K562 (cell line): ENCODE data around the gene GORASP2. TPM values are rescaled to one million over a fixed set of nuclear protein-coding genes. Genes with fewer than 3 reads are reported as not detected.

Experiments
- ATF1 ChIP-seq, 2 experiments: fragments of 450-650 bp in 1 of 2; IDR thresholded peaks; 2 replicates each; pipeline ENCODE4 v1.6.1; 2016; ENCODE audit warnings: missing compliant biosample characterization in 1 of 2, missing genetic modification characterization in 1 of 2
- CC2D1A ChIP-seq: fragments of 450-650 bp; IDR thresholded peaks from 2 replicates; pipeline ENCODE4 v1.6.1; 2017; ENCODE audit warnings: mild to moderate bottlenecking
- CEBPB ChIP-seq: fragments of 450-650 bp; IDR thresholded peaks from 2 replicates; pipeline ENCODE4 v1.6.1; 2016; ENCODE audit warnings: missing genetic modification characterization, missing compliant biosample characterization
- ETV6 ChIP-seq, 3 experiments: fragments of 150-350 bp in 1 of 3; sonication (generic) in 1 of 3; formaldehyde crosslinking in 1 of 3; IDR thresholded peaks; 2 replicates each; pipeline versions ENCODE4 v1.6.1 to v1.8.0; 2014 to 2022; ENCODE audit warnings: borderline replicate concordance in 2 of 3, low read depth in 2 of 3, antibody characterized with exemption in 1 of 3, low read length in 1 of 3, mild to moderate bottlenecking in 1 of 3, missing genetic modification reagents in 1 of 3
- MBD1 ChIP-seq: fragments of 250-450 bp; sonication (Bioruptor Pico); IDR thresholded peaks from 2 replicates; pipeline ENCODE4 v1.8.0; 2022; ENCODE audit warnings: inconsistent platforms
- MTA1 ChIP-seq: fragments of 450-650 bp; IDR thresholded peaks from 2 replicates; pipeline ENCODE4 v1.6.1; 2017; ENCODE audit warnings: borderline replicate concordance
- PTBP1 ChIP-seq: fragments of 200-400 bp; formaldehyde crosslinking; IDR thresholded peaks from 2 replicates; pipeline ENCODE4 v1.6.1; 2017; ENCODE audit warnings: low read depth, low read length
- RAD51 ChIP-seq: fragments of 450-650 bp; IDR thresholded peaks from 2 replicates; pipeline ENCODE4 v1.7.1; 2016; ENCODE audit warnings: low read depth, mild to moderate bottlenecking, borderline replicate concordance
- RB1 ChIP-seq: fragments of 450-650 bp; IDR thresholded peaks from 2 replicates; pipeline ENCODE4 v1.6.1; 2017; ENCODE audit warnings: low read depth, mild to moderate bottlenecking
- RBBP5 ChIP-seq: fragments of 200-600 bp; sonication (generic); IDR thresholded peaks from 2 replicates; pipeline ENCODE4 v1.6.1; 2012; ENCODE audit warnings: borderline replicate concordance, mild to moderate bottlenecking, low read length, control low read depth, inconsistent platforms; ENCODE audit not compliant: insufficient read depth, poor library complexity, severe bottlenecking
- RBM22 ChIP-seq: fragments of 200-400 bp; formaldehyde crosslinking; IDR thresholded peaks from 2 replicates; pipeline ENCODE4 v1.6.1; 2018; ENCODE audit warnings: low read length, low read depth; ENCODE audit not compliant: poor library complexity, severe bottlenecking
- RBM34 ChIP-seq: fragments of 200-400 bp; formaldehyde crosslinking; IDR thresholded peaks from 2 replicates; pipeline ENCODE4 v1.6.1; 2018; ENCODE audit warnings: low read length, borderline replicate concordance; ENCODE audit not compliant: insufficient read depth
- SMARCE1 ChIP-seq: fragments of 450-650 bp; IDR thresholded peaks from 2 replicates; pipeline ENCODE4 v1.7.1; 2016; ENCODE audit warnings: mild to moderate bottlenecking
- SPI1 ChIP-seq: IDR thresholded peaks from 2 replicates; pipeline ENCODE4 v1.6.1; 2011; ENCODE audit warnings: low read depth, low read length, control low read depth, borderline replicate concordance
- THAP7 ChIP-seq: fragments of 250-450 bp; sonication (Bioruptor Pico); IDR thresholded peaks from 2 replicates; pipeline ENCODE4 v1.5.0; 2021
- ZC3H4 ChIP-seq: sonication (generic); formaldehyde crosslinking; IDR thresholded peaks from 2 replicates; pipeline ENCODE4 v1.9.0; 2021; ENCODE audit warnings: missing genetic modification reagents, borderline replicate concordance
- ZNF212 ChIP-seq: fragments of 450-650 bp; formaldehyde crosslinking; IDR thresholded peaks from 2 replicates; pipeline ENCODE4 v1.4.0; 2020; ENCODE audit warnings: mild to moderate bottlenecking
- ZNF232 ChIP-seq: sonication (generic); formaldehyde crosslinking; IDR thresholded peaks from 2 replicates; pipeline ENCODE4 v1.8.0; 2022; ENCODE audit warnings: mild to moderate bottlenecking, missing genetic modification reagents
- ZNF24 ChIP-seq: fragments of 450-650 bp; IDR thresholded peaks from 2 replicates; pipeline ENCODE4 v1.6.1; 2016
- ZNF639 ChIP-seq, 2 experiments: fragments of 200-800 bp in 1 of 2; sonication (Bioruptor generic) in 1 of 2; sonication (generic) in 1 of 2; formaldehyde crosslinking in 1 of 2; IDR thresholded peaks in 1 of 2; conservative IDR thresholded peaks in 1 of 2; 2 replicates each; pipeline versions ENCODE4 v1.5.0 to v1.6.1; 2016 to 2020; ENCODE audit warnings: missing compliant biosample characterization in 1 of 2, missing genetic modification characterization in 1 of 2, missing genetic modification reagents in 1 of 2
- ZNF830 ChIP-seq: fragments of 250-450 bp; sonication (Bioruptor Pico); IDR thresholded peaks from 2 replicates; pipeline ENCODE4 v1.5.0; 2021; ENCODE audit warnings: mild to moderate bottlenecking
- polyA plus RNA-seq, 8 experiments: library from polyadenylated mRNA; depleted of rRNA in 4 of 8; stranded (reverse) in 5 of 8; unstranded in 3 of 8; fragments of >200 nt; fragmentation: Nextera tagmentation in 2 of 8; fragmentation: Illumina TruSeq in 1 of 8; extraction: Ambion mirVana in 2 of 8; extraction: Trizol in 1 of 8; gene quantifications; 2 replicates each; pipeline versions ENCODE4 v1.2.1 to v1.2.3, GENCODE V29; 2011 to 2014; ENCODE audit warnings: inconsistent platforms in 1 of 8, missing spikeins in 1 of 8
- total RNA-seq, 7 experiments: library from RNA; depleted of rRNA in 6 of 7; stranded (reverse); fragments of >200 nt in 6 of 7; fragmentation: Illumina TruSeq in 2 of 7; extraction: Trizol in 2 of 7; gene quantifications; 2 replicates each; pipeline versions ENCODE4 v1.2.1 to v1.2.3, GENCODE V29; 2011 to 2021; ENCODE audit warnings: low replicate concordance in 1 of 7

GORASP2 gene
- total and polyA plus RNA-seq, 9 of the 15 experiments (the other 6 are each of a cell fraction or from before 2014, with no cell fraction given) = 27.4 to 180 (median 59.6) TPM

GRCh38 chr2:170973492-170974303 is 44.6 kb downstream of the GORASP2 start (continued):
- TF ChIP-seq ZNF212 (CRISPR knock-in tag) (0 out of 2 replicates have a peak, but pooled peaks have one; percentile 39), ATF1 (CRISPR knock-in tag; IDR thresholded peaks at IDR 0.05) (no peak), ATF1 (tag; IDR thresholded peaks at IDR 0.05) (peak; percentile 73), MBD1 (no peak), PTBP1 (no peak), ZNF232 (no peak), ZNF639 (CRISPR knock-in tag; conservative IDR thresholded peaks at IDR 0.05 in 1 of 2, IDR thresholded peaks at IDR 0.05 in 1 of 2) (peak in 1 of 2 experiments; percentile 49; a peak in 2 of 4 replicates), ETV6 (IDR thresholded peaks at IDR 0.05; ENCODE audit: borderline replicate concordance in 1 of 2, low read depth in 2 of 2, low read length in 1 of 2) (no peak), ETV6 (CRISPR knock-in tag; IDR thresholded peaks at IDR 0.05; ENCODE audit: borderline replicate concordance) (no peak), RBM22 (no peak), THAP7 (CRISPR knock-in tag) (no peak), RBM34 (no peak), ZC3H4 (no peak), MTA1 (no peak), CC2D1A (peak; percentile 14; the same call in 1 of the 2 replicates), ZNF24 (peak; percentile 78), RB1 (peak; percentile 99), SPI1 (no peak), RAD51 (peak; percentile 36; the same call in 1 of the 2 replicates), ZNF830 (CRISPR knock-in tag) (no peak), SMARCE1 (no peak), CEBPB (no peak), RBBP5 (peak; percentile 41)
